HG02571 (cell line): ENCODE data around the gene ATP6AP1.
"Not testable (repeated sequence)": the region's sequence is repeated elsewhere in the genome, so short reads cannot be mapped to it uniquely, and the experiment has no call there.

ENCODE experiments used
- ATAC-seq: cut with Tn5 transposase; IDR thresholded peaks from one replicate; pipeline ENCODE4 v1.9.1; 2021; ENCODE audit warnings: mild to moderate bottlenecking, moderate library complexity; ENCODE audit not compliant: unreplicated experiment

ATP6AP1 gene

GRCh38 chrX:154428176-154429171, at the start of gene ATP6AP1:
TSS of gene ATP6AP1 (plus strand) at chrX:154428677. CDS start at chrX:154428693, 16 bp downstream.
- peak; percentile 96 for ATAC-seq

- ATAC-seq: peak; percentile 75
Measured at GRCh38 chrX:154378799-154379568, 49.5 kb upstream of the ATP6AP1 start, which contains the start of gene EMD. TSS of gene EMD (plus strand) at chrX:154379295. CDS start at chrX:154379485, 190 bp downstream.

GRCh38 chrX:154379569-154379951, 48.9 kb upstream of the ATP6AP1 start:
- peak; percentile 2 for ATAC-seq

- no peak for ATAC-seq
Measured at GRCh38 chrX:154380153-154380552, 48.3 kb upstream of the ATP6AP1 start.

GRCh38 chrX:154380787-154381186, 47.7 kb upstream of the ATP6AP1 start:
- ATAC-seq: no peak

GRCh38 chrX:154381271-154381670, 47.2 kb upstream of the ATP6AP1 start:
- ATAC-seq: no peak

GRCh38 chrX:154382483-154383069, 45.9 kb upstream of the ATP6AP1 start:
- no peak for ATAC-seq

- ATAC-seq: no peak
Measured at GRCh38 chrX:154383359-154384283, 44.9 kb upstream of the ATP6AP1 start.

GRCh38 chrX:154384284-154384892, 44.1 kb upstream of the ATP6AP1 start:
- ATAC-seq: no peak

GRCh38 chrX:154388094-154388493, 40.4 kb upstream of the ATP6AP1 start:
- ATAC-seq: peak; percentile 30

- peak; percentile 17 for ATAC-seq
Measured at GRCh38 chrX:154388649-154389048, 39.8 kb upstream of the ATP6AP1 start.

GRCh38 chrX:154389812-154390747, 38.4 kb upstream of the ATP6AP1 start:
- peak; percentile 58 for ATAC-seq

GRCh38 chrX:154396363-154396762, 32.1 kb upstream of the ATP6AP1 start:
- ATAC-seq: not testable (repeated sequence)

GRCh38 chrX:154396973-154397887, 31.2 kb upstream of the ATP6AP1 start:
- peak; percentile 63 for ATAC-seq

- peak; percentile 70 for ATAC-seq
Measured at GRCh38 chrX:154397888-154398667, 30.4 kb upstream of the ATP6AP1 start, which contains the start of gene RPL10. TSS of gene RPL10 (plus strand) at chrX:154398377. CDS start at chrX:154398520, 143 bp downstream.

- ATAC-seq: no peak
Measured at GRCh38 chrX:154398668-154399526, 29.6 kb upstream of the ATP6AP1 start.
